GM18511 (cell line): ENCODE data around the gene FUT4.
"Not testable (repeated sequence)": the region's sequence is repeated elsewhere in the genome, so short reads cannot be mapped to it uniquely, and the experiment has no call there.

Experiments
- ATAC-seq: cut with Tn5 transposase; IDR thresholded peaks from one replicate; pipeline ENCODE4 v1.9.1; 2021; ENCODE audit warnings: mild to moderate bottlenecking, moderate library complexity; ENCODE audit not compliant: unreplicated experiment

Gene FUT4

DNA sequence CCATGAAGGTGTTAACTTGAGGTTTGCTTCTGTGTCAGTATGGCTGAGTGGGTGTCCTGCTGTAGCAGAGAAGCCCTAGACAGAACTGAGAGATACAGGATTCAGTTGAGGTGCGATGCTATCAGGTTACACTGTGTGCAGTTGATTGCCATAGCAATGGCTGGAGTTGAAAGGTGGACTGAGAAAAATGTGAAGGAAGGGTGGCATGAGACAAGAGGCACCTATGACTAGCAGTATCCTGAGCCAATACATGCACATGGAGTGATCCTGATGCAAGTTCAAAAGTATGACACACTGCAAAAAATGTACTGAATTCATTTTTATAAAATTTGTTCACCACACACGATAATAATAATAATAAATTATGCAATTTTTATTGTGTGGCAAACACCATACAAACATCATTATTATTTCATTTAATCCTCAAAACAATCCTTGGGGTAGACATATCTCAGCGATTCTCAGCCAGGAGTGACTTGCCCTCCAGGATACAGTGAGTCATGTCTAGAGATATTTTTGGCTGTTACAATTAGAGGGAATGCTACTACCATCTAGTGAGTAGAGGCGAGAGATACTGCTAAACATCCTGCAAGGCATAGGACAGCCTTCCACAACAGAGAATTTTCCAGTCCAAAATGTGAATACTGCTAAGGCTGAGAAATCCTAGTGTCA lies 19.6 kb downstream of the FUT4 start:
- ATAC-seq, result no peak

- no peak for ATAC-seq
Observed at GRCh38 chr11:94563848-94564467, 20.2 kb downstream of the FUT4 start.

GRCh38 chr11:94567181-94567670 lies 23.5 kb downstream of the FUT4 start, which contains the start of gene PIWIL4:
PIWIL4 (plus strand) TSS chr11:94567368; CDS start chr11:94567519, 151 bp downstream.
- no peak for ATAC-seq

DNA sequence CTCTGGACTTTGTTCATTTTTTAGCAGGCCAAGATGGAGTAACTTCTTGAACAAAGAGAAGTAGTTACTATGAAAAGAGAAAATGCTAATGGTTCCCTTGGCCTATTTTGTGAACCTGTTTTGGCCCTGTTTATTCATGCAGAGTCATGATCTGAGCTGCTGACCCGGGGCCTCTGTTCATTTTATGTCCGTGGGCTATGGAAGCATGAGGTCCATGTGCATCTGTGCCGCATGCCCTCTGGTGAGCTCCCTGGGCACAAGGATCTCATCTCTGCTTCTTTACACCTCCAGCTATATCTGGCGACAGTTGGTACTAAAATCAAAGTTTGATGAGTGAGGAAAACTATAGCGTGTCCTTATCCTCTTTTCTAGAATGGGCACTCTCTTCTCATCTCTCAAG lies 24.5 kb downstream of the FUT4 start:
- no peak for ATAC-seq

GRCh38 chr11:94568717-94569116 lies 25.0 kb downstream of the FUT4 start:
- no peak for ATAC-seq

GRCh38 chr11:94572975-94573374 lies 29.3 kb downstream of the FUT4 start:
- not testable (repeated sequence) for ATAC-seq

DNA sequence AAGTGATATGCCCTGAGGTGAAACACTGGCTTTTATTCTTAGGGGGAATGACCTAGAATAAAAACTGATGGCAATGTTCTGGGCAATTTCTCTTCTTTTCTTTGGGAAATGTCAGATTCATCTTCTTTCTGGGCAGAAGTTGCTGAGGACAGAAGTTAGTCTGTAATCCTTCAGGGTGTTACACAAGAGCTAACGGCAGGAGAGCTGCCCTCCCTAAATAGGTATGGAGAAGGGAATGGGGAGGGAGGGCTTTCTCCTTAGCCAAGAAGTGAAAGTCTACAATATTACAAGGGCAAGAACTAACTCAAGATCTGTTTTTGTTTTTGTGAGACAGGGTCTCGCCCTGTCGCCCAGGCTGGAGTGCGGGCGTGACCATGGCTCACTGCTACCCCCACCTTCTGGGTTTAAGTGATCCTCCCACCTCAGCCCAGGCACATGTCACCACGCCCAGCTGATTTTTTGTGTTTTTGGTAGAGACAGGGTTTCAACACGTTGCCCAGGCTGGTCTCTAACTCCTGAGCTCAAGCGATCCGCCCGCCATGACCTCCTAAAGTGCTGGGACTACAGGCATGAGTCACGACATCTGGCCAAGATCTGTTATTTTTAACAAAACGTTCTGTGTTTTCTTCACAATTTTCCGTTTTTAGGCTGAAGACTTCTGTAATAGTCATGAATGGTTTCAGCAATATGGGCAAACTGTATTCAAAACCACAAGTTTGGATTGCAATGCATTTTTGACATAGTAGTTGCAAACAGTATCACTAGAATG lies 30.7 kb downstream of the FUT4 start:
- ATAC-seq, result no peak

DNA sequence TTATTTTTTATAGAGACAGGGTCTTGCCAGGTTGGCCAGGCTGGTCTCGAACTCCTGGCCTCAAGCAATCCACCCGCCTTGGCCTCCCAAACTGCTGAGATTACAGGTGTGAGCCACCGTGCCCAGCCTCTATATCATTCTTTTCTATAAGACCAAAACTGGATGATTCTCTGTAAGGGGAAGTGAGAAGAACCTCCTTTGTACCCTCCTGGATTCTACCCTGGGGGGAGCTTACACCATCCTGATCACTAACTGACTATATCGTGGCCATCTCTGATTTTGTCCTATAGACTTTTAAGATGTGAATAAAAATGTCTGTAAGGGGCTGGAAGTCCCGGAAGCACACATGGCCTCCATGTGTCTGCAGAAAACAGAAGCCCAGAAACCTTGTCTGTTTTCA lies 32.6 kb downstream of the FUT4 start:
- ATAC-seq, result no peak

GRCh38 chr11:94577841-94578240 lies 34.1 kb downstream of the FUT4 start:
- ATAC-seq, result no peak

DNA sequence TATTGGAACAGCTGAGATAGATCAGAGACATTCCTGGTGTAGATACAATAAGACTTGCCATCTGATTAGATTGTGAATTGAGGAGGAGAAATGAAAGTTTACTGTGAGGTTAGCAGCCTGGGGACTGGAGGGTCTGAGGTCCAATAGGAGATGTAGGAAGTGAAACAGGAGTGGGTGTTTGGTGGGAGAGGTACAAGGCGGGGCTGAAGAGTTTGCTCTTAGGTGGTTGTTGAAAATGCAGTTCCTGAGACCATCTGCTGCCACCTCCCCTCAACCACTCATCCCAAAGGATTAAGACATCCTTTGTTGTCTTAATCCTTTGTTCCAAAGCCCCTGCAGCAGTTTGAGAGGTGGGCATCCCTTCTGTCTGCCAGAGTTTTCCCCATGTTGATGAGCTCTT lies 38.2 kb downstream of the FUT4 start:
- ATAC-seq, result peak; percentile 77

GRCh38 chr11:94583213-94583865 lies 39.6 kb downstream of the FUT4 start:
- no peak for ATAC-seq

DNA sequence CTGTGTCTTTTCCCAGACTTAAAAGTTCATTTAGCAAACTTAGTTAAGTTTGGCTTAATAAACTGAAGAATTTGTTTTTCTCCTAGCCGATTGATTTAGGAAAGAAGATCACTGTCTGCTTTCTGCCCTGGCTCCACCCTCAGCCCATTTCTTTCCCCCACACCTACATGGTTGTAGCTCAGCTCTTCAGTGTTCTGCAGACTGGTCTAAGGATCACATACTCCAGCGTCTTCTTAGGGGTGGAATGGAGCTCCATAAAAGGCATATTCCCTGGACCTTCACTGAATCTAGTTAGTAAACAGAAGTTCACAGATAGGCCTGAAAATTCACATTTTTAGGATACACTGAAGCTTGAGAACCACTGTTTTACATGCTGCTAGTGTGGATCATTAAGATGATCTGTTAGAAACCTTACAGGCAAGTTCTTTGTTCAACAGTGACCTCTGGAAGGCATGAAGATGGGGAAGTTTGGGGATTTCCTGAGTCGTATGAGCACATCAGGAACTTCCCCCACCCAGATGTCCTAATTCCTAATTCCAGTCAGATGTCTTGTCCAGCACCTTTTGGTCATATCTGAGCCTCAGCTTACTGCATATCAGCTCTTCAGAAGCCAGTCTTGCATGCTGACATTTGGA lies 40.3 kb downstream of the FUT4 start:
- peak; percentile 50 for ATAC-seq

DNA sequence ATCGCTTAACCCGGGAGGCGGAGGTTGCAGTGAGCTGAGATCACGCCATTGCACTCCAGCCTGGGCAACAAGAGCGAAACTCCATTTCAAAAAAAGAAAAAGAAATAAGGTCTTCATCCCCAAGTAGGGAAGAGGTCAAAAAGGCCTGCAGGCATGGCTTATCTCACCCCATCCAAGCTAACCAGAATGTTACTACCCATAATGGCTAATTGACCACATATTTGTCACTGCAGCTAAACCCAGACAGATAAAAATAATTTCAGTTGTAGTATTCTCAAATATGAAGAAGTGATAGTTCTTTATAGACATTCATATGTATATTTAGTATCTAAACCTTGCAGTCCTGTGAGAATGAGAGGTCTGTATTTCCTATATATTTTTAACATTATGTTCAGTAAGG lies 41.3 kb downstream of the FUT4 start:
- no peak for ATAC-seq

GRCh38 chr11:94585399-94585798 lies 41.7 kb downstream of the FUT4 start:
- ATAC-seq, result no peak

DNA sequence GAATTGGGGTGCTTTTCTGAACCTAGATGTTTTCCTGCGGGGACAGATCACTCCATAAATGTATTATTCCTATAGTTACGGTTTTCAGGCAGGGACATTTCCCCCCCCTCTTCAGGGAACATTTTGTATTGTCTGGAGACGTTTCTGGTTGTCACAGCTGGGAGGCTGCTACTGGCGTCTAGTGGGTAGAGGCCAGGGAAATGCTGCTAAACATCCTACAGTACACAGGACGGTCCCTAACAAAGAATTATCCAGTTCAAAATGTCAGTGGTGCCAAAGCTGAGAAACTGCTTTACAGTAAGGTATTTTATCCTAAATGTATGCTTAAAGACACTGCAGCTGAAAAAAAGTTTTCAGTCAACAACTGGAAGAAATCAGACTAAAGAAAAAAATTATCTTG lies 42.8 kb downstream of the FUT4 start:
- no peak for ATAC-seq

DNA sequence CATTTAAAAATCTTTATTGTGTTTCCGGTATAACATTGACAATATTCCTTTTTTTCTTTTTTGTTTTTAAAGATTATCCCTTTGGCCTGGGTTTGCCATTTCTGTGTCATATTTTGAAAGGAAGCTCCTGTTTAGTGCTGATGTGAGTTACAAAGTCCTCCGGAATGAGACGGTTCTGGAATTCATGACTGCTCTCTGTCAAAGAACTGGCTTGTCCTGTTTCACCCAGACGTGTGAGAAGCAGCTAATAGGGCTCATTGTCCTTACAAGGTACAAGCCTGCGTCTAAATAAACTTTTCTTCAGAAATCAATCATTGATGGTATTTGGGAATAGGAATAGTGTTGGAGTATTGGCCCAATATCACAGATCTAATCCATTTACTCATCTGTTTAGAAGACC lies 43.3 kb downstream of the FUT4 start:
- no peak for ATAC-seq

- ATAC-seq, result no peak
Observed at GRCh38 chr11:94588366-94588942, 44.7 kb downstream of the FUT4 start.

DNA sequence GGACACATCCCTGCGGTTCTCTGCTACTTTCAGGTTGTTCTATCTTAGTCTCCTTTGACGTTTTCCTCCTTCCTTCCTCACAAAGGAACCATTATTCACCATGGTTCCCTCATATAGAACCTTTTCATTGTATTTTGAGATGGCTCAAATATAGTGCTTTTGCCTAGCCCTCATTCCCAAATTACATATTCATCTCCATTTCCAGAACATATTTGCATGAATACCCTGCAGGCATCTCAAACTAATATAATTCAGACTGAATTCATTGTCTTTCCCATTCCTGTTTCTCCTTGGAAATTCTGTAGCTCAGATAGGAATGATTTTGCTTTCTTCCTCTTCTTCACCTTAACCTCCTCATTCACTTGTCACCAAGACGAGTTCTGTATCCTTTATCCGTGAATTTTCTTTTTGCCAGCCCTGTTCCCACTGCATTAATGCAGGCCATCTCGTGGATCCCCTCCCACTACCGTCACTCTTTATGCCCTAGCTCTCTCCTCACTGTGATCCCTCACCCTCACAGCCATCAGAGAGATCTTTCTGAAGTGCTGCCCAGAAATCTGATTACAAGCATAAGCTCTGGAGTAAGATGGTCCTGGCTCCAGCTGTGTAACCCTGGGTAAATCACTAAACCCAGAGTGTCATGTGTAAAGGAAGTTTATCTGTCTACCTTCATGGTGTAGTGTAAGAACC lies 46.8 kb downstream of the FUT4 start:
- ATAC-seq, result no peak

DNA sequence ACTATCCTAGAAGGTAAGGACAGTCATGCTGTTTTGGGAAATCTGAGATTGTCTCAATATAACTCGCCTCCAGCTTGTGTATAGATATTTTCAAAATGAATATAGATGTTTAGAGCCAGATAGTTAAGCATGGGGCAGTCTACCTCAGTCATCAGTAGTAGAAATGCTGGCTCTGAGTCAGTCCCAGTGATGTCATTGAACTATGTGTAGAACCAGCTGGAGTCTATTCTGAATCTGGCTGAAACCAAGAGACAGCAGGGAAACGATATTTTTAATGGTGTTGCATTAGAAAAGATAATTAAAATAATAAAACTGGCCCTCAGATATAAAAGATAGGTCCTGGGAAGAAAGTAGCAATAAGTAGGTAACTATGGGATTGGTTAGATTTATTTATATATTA lies 49.3 kb downstream of the FUT4 start:
- ATAC-seq, result peak; percentile 82

DNA sequence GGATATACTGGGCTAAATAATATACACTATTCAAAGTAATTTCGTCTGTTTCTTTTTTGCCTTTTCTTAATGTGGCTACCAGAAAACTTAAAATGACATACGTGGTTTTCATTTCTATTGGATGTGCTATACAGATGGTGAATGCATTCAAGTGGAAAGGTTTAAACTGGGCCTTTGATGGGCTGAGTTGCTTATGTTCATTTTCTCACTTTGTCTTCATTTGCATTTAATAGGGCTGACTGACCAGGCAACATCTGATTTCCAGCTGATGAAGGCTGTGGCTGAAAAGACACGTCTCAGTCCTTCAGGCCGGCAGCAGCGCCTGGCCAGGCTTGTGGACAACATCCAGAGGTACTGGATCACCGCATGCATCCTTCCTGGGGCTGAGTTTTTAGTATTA lies 51.4 kb downstream of the FUT4 start:
- ATAC-seq, result peak; percentile 78
